Raji (cell line): ENCODE results near the gene AGAP1.

Source experiments
- POLR2A ChIP-seq: IDR thresholded peaks from 2 replicates; pipeline ENCODE4 v1.6.1; 2011; ENCODE audit warnings: low read depth, low read length, control low read depth; ENCODE audit not compliant: insufficient read depth

AGAP1 gene

GRCh38 chr2:235613649-235614048 is 119.8 kb downstream of the AGAP1 start:
- TF ChIP-seq POLR2A: no peak

DNA sequence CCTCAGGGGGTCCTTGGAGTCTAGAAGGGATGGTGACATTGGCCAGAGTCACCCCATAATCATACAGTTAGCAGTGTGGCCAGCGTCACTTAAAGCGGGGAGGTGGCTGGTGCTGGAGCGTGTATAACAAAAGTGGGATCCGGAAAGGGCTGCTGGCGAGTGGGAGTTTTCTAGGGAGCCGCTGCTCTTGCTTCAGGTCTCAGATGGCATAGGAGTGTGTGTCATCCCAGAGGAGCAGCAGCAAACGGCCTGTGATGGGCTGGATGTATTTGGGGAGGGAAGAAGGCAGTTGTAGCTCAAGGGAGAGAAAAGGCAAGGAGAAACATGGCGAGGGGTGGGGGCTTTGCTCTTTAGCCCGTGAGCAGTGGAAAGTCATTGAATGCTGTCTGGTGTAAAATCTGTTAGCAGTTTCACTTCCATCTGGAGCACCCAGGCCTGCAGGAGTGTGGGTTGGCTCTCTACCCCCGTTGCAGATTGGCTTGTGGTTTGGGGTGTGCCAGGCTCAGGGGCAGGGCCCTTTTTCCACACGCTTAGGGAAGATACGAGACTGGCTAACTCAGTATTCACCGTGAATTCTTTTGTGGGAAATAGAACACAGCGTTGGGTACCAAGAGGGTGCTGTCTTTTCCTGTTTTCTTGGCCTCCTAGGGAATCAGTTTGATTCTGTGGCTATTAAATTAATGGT is 120.5 kb downstream of the AGAP1 start:
- no peak for TF ChIP-seq POLR2A

DNA sequence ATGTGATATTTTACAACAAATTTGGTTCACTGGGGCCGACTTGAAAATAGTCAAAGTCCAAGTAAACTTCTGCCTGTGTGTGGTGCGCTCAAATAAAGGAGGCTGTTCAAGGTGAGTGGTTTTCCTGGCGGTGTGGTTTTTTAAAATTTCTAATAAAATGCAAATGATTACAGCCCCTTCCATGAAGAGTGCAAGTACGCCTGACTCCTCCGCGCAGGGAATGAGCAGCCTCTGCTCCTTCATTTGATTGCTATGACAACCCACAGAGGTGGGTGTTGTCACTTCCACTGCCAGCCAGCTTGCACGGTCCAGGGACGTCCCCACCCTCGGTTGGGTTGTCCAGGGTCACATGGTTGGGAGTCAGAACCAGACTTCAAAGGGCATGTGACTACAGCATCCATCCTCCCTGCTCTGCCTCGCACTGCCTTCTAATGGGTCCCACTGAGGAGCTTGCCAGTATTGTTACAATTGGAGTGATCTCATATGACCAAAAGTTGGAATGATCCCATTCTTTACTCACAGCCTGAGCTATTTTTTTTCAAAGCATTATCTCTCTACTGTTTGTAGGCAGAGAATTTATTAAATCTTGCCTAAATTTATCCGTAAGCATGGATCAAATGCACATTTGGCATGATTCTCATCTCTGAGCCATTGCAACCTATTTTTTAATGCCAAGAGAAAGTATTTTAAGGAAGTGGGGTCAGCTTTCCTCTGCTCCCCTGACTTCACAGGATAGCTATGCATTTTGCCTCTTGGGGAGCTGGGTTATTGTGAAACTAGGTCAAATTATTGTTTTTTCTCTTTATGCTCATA is 121.3 kb downstream of the AGAP1 start:
- no peak for TF ChIP-seq POLR2A

- no peak for TF ChIP-seq POLR2A
Measured at GRCh38 chr2:235616885-235617284, 123.0 kb downstream of the AGAP1 start.

- no peak for TF ChIP-seq POLR2A
Measured at GRCh38 chr2:235618039-235618438, 124.2 kb downstream of the AGAP1 start.

GRCh38 chr2:235619544-235619943 is 125.7 kb downstream of the AGAP1 start:
- no peak for TF ChIP-seq POLR2A

DNA sequence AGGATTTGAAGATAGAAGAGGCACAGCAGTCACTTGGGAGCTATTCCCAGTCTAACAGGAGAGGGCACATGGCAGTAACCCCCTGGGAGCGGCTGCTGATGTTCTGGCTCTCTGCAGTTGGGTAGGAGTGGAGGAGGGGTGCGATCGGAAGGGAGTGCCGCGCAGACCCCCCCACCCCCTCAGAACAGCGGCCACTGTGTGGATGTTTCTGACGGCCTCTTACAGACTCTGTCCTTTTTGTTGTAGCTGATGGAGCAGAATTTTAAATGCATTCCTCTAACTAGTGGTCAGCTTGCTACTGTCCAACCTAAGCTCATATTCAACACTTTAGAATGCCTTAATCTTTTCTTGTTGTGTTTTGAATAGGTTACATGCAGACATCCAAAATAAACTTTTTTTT is 127.9 kb downstream of the AGAP1 start:
- no peak for TF ChIP-seq POLR2A

- no peak for TF ChIP-seq POLR2A
Measured at GRCh38 chr2:235623111-235623510, 129.3 kb downstream of the AGAP1 start.

GRCh38 chr2:235623752-235624151 is 129.9 kb downstream of the AGAP1 start:
- no peak for TF ChIP-seq POLR2A

DNA sequence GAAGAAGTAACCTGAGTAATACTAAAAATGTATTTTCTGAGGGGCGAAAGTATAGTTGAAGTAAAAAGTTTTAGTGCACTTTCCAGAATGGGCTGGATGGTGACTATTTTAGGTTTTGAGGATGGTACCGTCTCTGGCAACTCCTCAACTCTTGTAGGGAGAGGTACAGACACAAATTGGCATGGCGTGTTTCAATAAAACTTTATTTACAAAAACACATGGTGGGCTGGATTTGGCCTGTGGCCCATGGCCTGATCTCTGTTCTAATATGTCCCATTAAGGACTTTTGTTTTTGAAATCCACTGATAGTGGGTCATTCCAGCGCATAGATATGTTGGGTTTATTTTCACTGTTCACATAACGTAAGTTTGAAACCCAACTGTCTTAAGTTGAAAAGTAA is 132.8 kb downstream of the AGAP1 start:
- TF ChIP-seq POLR2A: no peak

DNA sequence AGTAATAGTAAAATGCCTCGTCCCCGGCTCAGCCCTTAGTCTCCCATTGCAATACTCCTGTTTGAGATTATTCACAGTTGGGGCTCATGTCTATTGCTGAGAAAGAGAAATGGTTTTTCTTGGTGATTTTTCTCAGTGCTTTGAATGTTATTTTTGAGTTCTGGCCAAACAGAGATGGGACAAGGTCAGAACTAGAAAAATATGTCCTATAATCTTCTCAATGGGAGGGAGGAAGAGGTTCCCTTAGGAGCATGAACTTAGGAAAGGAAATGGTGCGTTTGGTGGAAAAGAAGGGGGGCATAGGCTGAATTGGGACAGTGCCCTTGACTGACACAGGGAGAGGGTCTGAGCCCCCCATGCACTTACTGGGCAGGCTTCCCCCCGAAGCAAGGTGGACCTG is 133.8 kb downstream of the AGAP1 start:
- no peak for TF ChIP-seq POLR2A

DNA sequence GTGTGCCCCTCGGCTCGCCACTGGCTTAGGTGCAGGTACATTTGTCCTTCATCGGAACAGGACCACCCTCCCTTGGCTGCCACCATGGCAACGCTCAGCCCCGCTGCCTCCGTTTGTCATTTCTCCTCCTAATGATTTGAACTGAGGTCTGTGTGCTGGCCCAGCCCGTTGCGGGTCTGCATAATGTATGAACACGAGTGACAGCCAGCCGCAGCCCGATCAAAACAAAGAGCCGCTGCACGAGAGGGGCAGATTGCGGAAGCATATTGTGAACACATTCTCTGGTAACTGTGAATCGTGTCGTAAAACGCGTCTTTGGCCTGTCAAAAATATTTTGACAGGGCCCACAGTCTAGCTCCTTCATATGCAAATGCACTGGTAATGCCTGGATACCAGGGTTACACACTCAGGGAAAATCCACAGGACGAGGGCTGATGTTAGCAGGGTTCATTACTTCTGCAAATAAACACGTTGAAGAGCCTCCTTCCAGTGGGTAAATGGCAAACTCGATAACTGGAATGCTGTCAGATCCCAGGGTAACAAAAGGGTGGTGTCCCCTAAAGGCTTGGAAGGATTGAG is 137.0 kb downstream of the AGAP1 start:
- no peak for TF ChIP-seq POLR2A

DNA sequence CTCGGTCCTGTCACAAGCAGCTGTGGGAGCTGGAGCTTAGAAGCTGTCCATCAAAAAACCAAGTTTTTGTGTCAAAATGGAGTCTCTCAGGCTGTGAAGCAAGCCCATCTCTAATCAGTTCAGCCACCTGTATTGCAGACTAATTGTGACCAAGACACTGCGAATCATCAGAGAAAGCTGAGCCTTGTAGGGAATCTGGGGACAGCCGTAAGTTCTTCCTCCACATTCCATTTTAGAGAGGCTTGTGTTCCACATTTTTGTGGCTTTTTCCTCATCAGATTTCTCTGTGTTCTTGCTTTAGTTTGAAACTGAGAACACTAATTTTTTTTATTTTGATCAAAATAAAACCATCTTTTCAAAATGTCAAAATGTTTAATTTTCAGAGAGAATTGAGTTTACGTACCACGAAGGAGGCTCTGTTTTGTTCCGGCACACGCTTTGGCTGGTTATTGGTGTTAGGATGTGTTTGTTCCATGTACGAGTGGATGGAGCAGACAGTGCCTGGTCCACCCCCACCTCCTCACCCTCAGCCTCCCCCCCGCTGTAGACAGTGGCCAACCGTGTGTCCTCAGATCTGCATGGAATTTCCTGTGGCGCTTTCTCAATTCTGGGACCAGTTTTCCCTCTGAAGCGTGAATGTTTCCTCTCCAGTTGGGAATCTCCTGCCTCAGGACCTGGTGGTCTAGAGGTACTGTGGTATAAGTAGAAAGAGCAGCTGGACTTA is 140.8 kb downstream of the AGAP1 start:
- TF ChIP-seq POLR2A: no peak

DNA sequence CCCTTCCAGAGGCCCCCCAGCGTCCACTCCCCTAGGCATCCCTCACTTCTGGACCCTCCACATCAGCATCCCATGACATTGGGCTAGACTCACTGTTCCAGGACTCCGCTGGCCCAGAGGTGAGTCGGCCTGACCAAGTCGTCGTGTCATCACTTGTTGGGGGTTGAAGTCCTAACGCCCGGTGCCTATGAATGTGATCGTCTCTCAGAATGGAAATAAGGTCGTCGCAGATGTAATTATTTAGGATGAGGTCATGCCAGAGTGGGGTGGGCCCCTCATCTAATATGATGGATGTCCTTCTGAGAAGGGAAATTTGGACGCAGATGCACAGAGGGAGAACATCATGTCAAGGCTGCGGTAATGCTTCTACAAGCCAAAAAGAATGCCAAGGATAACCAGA is 142.7 kb downstream of the AGAP1 start:
- TF ChIP-seq POLR2A: no peak

DNA sequence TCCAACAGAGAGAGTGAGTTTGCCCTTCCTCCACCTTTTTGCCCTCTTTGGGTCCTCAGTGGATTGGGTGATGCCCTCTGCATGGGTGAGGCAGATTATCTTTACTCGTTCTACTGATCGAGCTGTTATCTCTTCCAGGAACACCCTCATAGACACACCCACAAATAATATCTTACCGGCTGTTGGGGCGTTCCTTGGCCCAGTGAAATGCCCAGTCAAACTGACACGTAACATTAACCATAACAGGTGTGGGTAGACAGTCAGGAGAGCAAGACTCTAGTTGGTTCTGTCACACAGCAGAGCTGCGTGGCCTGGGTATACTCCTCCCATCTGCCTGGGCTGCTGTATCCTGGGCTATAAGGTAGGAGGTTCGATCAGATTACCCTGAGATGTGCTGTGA is 144.1 kb downstream of the AGAP1 start:
- no peak for TF ChIP-seq POLR2A

DNA sequence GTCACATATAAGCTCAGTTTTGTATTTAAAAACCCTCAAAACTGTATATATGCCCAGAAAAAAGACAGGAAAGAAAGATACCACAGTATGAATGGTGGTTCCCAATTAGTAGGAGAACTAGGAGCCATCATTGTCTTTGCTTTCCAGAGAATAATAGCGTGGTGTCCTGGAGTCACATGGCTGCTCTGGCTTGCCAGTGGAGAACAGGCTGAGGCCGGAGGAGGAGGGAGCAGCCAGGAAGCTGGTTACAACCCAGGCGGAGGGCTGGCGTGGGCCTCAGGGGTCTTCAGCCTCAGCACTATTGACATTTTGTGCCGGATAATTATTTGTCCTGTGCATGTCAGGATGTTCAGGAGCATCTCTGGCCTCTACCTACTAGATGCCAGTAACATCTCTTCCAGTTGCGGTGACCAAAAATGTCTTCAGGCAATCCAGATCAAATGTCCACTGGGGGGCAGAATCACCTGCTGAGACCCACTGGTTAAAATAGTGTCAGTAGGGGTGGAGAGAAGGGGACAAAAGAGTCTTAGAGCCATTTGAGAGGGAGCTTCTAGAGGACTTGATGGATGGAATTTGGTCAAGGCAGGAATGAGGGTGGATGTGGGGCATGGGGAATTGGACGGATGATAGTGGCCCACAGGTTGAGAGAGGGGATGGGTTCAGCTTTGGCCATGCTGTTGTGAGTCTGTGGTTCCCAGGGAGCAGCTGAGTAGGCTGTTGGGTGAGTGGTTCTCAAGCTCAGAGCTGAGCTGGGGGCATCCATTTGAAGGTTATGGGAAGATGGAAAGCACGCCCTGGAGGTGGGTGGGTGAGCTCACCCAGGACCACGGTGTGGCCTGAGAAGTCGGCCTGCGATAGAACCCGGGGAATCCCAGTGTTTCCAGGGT is 144.9 kb downstream of the AGAP1 start:
- no peak for TF ChIP-seq POLR2A
